ENCODE results near the gene SRRM3.
A peak's percentile ranks its signal among the peaks of the same experiment; 100 is the strongest.
"Not testable (repeated sequence)": the region's sequence is repeated elsewhere in the genome, so short reads cannot be mapped to it uniquely, and the experiment has no call there.

The SRRM3 gene

DNA sequence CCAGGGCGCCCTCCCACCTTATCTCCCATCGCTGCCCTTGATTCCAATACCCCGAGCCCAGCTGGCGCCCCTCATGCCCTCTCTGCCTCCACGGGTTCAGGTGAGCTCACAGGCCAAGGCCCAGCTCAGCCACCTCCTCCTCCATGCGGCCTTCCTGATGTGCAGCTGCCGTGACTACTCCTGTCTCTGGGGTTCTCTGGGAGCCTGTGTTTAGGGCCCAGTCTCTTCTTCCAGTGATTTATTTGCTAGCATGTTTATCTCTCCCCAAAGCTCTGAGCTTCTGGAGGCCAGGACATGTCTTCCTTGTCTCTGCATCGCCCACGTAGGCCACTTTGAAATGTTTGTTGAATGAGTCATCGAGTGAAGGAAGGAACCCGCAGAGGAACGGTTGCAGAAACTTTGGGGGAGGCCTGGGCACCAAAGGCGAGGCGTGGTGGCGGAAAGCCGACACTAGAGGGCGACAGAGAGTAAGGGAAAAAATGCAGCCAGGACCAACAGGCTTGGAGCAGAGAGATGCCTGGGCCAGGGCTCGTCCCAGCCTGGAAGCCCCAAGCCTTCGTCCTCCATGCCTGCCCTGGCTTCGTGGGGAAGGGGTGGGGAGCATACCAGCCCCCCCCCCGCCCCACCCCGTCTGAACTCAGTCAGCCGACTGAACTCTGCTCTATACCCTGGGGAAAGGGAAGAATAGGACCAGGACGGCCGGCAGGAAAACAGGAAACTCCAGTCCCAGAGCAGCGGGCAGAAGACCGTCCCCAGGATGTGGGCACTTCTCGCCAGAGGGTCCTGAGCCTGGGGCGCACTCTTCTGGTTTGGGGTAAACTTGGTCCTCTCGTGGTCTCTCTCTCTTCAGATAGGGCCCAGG lies 89.9 kb downstream of the SRRM3 start:
- DNase-seq (ENCODE audit: low read depth) = peak; percentile 79

DNA sequence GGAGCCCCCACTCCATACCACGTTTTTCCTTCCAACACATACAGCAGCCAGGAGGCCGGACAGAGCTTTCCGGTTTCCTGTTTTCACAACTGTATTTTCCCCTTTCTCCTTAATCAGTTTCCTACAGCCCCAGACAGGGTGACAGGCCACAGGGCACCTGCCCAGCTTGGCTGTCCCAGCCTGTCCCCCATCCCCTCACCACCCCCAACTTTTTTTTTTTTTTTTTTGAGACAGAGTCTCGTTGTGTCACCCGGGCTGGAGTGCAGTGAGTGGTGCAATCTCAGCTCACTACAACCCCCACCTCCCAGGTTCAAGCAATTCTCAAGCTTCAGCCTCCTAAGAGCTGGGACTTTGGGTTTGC lies 90.5 kb downstream of the SRRM3 start:
- DNase-seq (ENCODE audit: low read depth) = no peak

DNA sequence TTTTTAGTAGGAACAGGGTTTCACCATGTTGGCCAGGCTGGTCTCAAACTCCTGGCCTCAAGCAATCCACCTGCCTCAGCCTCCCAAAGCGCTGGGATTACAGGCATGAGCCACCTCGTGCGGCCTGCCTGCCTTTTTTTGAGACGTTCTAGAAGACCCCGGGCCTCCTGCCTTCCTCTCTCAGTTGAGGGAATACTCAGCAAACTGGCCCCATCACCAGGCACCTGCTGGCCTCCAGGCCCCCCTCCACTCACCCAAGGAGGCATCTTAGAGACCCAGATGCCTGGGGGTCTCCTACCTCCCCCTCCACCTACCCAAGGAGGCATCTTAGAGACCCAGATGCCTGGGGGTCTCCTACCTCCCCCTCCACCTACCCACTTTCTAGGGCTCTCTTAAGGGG lies 91.2 kb downstream of the SRRM3 start:
- not testable (repeated sequence) for DNase-seq (ENCODE audit: low read depth)

DNA sequence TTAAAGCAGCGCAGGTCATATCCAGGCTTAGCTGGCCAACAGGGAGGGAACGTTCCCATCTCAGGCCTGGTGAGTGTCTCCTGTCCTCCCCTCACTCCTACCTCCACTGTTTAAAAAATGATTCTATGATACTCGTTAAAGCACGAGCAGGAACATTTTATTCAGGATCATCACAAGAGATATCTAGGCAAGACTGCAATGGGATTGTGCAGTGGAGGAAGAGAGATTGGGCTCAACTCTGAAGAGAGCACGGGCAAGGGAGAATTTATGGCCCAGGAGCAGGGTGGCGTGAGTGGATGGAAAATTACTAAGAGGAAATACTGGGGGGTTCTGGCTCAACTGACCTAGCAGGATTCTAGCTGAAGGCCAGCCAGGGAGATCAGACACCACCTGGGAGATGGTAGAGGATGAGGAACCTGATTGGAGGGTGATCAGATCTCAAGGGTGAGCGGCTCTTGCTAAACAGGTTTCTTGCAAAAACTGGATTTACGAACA lies 91.8 kb downstream of the SRRM3 start:
- no peak for DNase-seq (ENCODE audit: low read depth)

DNA sequence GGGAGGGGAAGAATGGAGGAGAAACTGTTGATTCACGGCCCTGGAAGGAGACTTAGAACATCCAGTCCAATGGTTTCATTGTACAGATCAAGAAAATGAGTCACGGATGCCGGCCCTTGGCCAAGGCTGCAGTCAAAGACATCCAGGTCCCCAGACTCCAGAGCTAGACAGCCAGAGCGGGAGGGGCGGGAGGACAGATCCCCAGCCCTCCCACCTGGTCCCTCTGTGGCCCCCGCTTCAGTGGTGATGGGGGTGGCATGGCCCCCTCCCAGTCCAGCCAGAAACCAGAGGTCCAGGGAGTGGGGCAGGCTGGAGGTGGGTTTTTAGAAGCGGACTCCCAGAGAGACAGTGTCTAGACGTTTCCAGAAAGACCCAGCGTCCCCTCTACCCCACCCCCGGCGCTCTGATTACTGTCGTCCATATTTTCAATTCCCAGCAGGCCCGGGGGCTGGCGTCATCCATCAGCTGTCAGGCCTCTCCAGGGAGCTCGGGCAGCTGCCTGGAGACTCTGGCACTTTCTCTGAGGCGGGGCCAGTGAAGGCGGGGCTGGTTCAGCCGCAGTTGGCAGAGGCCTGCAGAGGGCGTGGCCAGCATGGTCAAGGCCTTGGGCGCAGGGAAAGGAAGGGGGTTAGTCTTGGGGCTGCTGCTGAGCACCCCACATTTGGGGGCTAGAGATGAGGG lies 92.8 kb downstream of the SRRM3 start:
- no peak for DNase-seq (ENCODE audit: low read depth)

DNA sequence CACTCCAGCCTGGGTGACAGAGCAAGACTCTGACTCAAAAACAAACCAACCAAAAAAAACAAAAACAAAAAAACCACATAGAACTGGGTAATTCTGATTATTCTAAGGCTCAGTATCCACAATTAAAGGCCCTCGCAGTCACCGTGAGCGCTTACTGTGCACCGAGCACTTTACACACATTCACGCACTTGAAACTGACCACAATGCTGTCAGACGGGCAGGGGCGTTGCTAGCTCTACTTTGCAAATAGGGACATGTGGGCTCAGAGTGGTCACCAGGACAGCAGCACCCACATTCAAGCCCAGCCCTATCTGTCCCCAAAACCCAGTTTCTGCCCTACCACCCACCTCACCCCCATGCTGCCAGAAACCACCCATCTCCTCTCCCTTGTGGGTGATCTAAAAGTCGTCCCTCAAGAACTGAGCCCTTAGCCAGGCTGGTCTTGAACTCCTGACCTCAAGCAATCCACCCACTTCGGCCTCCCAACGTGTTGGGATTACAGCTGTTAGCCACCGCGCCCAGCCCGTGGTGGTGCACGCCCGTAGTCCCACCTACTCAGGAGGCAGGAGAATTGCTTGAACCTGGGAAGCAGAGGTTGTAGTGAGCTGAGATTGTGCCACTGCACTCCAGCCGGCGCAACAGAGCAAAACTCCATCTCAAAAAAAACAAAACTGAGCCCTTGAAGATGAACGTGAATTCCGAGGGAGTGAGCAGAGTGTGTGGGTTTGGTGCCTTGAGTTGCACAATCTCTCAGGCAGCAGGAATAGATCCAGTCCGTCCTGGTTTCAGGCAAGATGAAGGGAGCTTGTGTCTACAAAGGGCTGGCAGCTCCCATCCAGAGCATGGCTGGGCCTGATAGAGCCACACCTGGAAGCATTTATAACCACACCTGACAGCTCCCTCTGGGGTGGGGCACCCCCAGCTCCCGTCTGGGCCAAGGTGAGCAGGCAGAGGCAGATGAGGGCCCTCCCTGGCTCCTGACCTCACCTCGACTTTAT lies 95.3 kb downstream of the SRRM3 start:
- no peak for DNase-seq (ENCODE audit: low read depth)

DNA sequence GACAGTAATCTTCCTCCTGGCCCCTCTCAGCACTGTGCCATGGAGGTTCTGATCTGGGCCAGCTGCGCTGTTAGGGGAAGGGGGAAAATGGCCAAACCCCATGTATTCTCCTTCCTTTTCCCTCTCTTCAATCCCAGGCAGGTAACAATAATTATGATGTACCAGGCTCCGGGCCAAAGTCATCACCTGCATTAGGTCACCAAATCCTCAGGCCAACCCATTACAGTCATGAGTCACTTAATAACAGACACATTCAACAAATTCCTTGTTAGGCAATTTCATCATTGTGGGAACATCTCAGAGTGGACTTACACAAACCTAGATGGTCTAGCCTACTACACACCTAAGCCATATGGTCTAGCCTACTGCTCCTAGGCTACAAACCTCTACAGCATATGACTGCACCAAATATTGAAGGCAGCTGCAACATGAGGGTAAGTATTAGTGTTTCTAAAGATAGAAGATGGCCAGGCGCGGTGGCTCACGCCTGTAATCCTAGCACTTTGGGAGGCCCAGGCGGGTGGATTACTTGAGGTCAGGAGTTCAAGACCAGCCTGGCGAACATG lies 98.6 kb downstream of the SRRM3 start:
- DNase-seq (ENCODE audit: low read depth) = no peak

DNA sequence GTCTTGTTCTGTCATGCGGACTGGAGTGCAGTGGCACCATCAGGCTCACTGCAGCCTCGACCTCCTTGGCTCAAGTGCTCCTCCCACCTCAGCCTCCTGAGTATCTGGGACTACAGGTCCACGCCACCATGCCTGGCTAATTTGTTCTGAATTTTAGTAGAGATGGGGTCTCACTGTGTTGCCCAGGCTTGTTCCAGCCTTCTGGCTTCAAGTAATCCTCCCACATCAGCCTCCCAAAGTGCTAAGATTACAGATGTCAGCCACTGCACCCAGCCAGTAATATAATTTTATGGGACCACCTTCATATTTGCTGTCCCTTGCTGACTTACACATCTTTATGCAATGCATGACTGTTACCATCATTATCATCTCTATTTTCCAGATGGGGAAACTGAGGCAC lies 99.3 kb downstream of the SRRM3 start:
- DNase-seq (ENCODE audit: low read depth) = no peak

DNA sequence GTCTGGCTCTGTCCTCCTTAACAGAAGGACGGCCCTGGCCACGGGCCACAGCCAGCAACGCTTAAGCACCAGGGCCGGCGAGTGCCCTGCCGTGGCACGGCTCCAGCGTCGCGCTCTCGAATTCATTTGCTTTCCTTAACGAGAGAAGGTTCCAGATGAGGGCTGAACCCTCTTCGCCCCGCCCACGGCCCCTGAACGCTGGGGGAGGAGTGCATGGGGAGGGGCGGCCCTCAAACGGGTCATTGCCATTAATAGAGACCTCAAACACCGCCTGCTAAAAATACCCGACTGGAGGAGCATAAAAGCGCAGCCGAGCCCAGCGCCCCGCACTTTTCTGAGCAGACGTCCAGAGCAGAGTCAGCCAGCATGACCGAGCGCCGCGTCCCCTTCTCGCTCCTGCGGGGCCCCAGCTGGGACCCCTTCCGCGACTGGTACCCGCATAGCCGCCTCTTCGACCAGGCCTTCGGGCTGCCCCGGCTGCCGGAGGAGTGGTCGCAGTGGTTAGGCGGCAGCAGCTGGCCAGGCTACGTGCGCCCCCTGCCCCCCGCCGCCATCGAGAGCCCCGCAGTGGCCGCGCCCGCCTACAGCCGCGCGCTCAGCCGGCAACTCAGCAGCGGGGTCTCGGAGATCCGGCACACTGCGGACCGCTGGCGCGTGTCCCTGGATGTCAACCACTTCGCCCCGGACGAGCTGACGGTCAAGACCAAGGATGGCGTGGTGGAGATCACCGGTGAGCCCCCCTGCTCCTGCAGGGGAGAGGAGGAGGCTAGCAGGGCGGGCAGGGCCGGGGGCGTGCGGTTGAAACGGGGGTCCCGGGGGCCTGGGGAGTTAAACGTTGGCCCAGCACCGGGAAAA lies 100.9 kb downstream of the SRRM3 start, which contains the start of gene HSPB1:
HSPB1 (plus strand) TSS at position 327 of the 855 bp plus-strand sequence; CDS start at position 367, 40 bp downstream.
- peak; percentile 46 for DNase-seq (ENCODE audit: low read depth)

DNA sequence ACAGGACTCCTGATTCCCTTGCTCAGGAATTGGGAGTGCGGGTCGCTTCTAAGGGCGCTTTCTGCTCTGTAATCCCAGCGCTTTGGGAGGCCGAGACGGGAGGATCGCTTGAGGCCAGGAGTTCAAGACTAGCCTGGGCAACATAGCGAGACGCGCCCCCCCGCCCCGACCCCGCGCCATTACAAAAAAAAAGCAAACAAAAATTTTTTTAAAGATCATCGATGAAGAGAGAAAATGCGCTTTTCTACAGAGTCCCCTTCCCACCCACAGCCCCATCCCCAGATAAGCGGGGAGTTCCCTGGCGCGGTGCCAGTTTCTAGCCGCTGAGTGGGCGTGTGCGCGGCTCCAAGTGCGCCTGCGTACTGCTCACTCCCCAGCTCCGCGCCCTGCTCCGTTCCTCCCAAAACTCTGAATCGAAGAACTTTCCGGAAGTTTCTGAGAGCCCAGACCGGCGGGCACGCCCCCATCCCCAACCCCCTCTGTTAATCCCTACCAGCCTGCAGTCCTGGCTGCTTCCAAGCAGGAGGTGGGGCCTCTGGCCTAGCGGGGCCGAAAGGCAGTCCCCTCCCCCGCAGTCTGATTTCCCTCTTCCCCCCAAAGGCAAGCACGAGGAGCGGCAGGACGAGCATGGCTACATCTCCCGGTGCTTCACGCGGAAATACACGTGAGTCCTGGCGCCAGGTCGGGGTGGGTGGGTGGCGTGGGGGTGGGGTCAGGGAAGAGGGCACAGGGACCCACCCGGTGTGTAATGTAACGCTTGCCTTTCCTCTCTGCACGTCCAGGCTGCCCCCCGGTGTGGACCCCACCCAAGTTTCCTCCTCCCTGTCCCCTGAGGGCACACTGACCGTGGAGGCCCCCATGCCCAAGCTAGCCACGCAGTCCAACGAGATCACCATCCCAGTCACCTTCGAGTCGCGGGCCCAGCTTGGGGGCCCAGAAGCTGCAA lies 101.8 kb downstream of the SRRM3 start:
- peak; percentile 71 for DNase-seq (ENCODE audit: low read depth)

DNA sequence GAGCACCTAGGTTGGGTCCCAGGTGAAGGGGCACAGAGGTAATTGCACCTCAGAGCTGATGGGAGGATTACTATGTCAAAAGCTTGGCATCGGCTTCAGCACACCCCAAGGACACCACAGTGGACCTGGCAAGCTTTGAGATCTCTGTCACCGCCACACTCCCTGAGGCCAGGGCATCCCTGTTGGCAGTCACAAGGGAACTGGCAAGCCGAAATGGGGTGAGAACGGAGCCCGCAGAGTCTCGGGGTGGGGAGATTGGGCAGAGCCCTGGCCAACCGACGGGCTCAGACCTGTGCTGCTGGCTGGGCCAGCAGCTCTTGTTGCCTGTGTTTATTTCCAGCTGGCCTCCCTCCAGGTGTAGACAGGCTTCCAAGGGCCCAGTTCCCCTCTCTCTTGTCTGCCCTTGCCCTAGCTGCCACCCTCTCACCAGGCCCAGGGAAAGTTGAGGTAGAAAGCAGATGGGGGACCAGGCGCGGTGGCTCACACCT lies 103.2 kb downstream of the SRRM3 start:
- DNase-seq (ENCODE audit: low read depth) = no peak

DNA sequence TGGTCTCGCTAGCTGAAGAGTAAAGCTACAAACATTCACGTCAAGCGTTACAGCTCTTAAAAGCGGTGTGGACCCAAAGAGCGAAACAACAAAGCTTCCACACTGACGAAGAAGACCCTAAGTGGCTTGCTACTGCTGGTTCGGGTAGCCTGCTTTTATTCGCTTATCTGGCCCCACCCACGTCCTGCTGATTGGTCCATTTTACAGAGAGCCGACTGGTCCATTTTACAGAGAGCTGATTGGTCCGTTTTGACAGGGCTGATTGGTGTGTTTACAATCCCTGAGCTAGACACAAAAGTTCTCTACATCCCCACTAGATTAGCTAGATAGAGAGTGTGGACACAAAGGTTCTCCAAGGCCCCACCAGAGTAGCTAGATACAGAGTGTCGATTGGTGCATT lies 107.2 kb downstream of the SRRM3 start:
- DNase-seq (ENCODE audit: low read depth) = not testable (repeated sequence)

DNA sequence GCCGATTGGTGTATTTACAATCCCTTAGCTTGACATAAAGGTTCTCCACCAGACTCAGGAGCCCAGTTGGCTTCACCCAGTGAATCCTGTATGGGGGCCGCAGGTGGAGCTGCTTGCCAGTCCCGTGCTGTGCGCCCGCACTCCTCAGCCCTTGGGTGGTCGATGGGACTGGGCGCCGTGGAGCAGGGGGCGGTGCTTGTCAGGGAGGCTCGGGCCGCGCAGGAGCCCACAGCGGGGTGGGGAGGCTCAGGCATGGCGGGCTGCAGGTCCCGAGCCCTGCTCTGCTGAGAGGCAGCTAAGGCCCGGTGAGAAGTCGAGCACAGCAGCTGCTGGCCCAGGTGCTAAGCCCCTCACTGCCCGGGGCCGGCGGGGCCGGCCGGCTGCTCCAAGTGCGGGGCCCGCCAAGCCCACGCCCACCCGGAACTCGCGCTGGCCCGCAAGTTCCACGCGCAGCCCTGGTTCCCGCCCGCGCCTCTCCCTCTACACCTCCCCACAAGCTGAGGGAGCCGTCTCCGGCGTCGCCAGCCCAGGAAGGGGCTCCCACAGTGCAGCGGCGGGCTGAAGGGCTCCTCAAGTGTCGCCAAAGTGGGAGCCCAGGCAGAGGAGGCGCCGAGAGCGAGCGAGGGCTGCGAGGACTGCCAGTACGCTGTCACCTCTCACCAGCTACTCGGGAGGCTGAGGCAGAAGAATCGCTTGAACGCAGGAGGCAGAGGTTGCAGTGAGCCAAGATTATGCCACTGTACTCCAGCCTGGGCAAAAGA lies 107.8 kb downstream of the SRRM3 start:
- not testable (repeated sequence) for DNase-seq (ENCODE audit: low read depth)

DNA sequence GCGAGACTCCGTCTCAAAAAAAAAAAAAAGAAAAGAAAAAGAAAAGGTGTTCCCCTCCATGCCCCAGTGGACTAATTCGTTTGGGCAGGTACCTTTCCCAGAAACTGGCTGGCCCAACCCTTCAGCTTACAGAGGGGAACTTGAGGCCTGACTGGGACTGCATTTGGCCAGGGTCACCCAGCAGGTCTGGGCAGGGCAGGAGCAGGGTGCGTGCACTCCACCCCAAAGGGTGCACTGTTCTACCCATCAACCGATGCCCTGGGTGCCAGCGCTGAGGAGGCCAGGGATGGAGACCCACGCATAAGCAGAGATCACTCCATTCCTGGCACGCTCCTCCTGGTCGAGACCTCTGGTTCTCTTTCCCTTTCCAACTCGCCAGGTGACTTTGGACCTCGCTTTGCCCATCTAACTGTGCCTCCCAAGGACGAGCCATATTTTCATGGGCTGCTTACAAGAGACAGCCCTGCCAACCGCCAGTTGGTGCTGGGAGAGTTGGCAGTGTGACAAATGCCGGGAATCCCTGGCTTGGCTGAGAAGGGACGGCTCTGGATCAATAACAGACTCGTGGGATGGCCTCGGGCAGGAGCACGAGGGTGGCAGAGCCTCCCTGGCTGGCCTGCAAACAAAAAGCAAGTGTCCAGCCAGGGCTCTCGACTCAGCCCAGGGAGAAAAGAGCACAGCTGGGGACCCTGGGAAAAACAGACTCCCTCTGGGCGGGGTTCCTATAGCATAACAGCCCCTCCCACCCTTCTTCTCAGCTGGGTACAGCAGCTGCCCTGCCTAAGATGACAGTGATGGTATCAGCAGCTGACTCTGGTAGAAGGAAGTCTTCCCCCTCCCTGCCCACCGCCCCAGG lies 108.6 kb downstream of the SRRM3 start:
- DNase-seq (ENCODE audit: low read depth) = no peak

DNA sequence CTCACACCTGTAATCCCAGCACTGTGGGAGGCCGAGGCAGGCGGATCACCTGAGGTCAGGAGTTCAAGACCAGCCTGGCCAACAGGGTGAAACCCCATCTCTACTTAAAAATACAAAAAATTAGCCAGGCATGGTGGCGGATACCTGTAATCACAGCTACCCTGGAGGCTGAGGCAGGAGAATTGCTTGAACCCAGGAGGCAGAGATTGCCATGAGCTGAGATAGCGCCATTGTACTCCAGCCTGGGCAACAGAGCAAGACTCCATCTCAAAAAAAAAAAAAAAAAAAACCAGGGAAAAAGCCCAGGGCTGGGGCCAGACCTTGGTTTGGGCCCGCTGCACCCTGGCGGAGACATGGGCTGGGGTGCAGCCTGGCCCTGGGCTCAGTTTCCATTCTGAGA lies 110.1 kb downstream of the SRRM3 start:
- not testable (repeated sequence) for DNase-seq (ENCODE audit: low read depth)

DNA sequence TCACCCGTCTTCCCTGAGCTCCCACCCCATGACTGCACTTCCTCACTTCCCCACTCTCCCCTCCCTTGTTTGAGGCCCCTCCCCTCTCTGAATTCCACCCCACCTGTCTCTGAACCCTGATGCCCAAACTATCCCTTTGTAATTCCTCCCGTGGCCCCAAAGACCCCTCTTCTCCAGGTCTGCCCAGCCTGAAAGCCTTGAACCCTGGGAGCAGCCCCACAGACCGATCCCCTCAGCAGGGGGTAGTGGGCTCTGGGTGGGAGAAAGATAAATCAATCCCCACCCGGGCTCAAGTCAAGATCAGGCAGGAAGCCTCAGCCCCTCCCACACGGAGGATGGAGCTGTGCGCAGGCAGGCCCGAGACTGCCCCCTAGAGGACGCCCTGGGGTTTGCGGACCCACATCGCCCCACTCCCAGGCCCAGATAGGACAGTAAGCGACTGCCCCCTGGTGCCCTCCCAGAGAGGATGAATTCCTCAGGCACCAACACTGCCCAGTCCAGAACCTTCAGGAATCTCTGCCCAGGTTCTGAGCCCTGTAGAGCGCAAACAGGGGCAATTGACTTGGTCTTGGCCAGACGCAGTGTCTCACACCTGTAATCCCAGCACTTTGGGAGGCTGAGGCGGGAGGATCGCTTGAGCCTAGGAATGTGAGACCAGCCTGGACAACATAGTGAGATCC lies 112.5 kb downstream of the SRRM3 start:
- peak; percentile 93 for DNase-seq (ENCODE audit: low read depth)

DNA sequence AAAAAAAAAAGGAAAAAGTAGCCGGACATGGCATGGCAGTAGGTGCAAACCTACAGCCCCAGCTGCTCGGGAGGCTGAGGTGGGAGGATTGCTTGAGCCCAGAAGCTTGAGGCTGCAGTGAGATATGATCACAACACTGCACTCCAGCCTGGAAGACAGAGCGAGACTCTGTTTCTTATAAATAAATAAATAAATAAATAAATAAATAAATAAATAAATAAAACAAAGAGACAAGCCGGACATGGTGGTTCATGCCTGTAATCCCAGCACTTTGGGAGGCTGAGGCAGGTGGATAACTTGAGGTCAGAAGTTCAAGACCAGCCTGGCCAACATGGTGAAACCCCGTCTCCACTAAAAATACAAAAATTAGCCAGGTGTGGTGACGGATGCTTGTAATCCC lies 113.0 kb downstream of the SRRM3 start:
- not testable (repeated sequence) for DNase-seq (ENCODE audit: low read depth)
